Measurements from ENCODE around the gene CFAP92.

The CFAP92 gene

DNA sequence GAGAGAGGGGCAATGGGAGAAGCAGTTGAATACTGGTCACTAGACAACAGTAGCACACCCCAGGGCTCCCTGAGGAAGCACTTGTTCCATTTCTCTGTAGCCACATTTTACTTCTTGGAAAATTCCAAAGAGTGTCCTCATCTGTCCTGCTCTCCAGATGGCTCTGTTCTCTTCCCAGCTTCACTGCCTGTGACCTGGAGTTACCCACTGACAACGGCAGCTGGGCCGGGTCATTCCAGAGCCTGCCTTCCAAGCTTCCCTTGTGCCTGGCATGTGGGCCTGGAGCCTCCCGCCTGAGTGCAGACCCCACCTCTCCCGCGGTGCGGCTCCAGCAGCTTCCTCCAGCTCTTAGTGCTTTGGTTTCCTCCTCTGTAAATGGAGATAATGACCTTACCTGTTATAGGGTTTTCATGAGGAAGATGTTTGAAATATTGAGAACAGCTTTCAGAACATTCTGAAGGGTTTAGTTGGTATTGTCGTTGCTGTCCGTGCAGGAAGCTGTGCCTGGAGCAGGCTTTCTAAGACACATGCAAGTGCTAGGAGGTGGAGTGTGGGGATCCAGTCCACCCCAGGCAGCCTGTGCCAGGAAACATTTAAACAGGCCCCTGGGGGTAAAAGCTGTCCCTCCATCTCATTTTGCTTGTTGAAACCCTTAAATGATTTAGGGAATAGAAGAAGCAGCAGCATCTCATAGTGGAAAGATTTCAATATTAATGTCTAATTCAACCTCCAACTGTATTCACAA, 32.0 kb upstream of the CFAP92 start:
- no peak for DNase-seq

DNA sequence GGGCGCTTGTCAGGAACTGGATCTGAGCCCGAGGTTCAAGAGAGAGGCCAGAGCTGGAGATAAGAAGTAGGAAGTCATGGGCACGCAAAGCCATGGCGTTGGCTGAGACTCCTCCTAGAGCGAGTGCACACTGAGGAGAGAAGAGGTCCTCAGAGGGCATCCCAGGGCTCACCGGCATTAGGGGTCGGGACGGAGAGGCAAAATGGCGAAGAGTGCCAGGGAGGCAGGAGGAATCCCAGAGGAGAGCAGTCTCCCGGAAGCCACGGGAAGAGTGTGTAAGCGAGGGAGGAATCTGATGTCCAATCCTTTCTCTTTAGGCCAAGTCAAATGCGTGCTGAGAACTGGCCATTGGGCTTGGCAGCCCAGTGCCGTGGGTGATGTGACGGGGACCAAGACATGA, 31.2 kb upstream of the CFAP92 start:
- no peak for DNase-seq

DNA sequence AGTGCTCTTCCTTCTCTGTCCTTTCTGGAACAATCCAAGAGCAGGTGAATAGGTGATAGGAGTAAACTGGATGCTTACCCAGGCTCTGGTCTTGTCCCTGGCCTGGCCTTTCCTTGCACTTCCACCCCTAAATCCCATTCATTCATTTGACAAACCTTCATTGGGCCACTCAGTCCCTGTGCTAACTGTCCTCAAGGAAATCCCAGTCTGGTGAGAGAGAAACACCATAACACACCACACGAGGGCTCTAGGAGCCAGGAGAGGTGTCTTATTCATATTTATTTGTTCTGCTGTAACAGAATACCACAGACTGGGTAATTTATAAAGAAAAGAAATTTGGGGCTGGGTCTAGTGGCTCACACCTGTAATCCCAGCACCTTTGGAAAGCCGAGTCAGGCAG, 30.0 kb upstream of the CFAP92 start:
- peak; percentile 47 for DNase-seq

DNA sequence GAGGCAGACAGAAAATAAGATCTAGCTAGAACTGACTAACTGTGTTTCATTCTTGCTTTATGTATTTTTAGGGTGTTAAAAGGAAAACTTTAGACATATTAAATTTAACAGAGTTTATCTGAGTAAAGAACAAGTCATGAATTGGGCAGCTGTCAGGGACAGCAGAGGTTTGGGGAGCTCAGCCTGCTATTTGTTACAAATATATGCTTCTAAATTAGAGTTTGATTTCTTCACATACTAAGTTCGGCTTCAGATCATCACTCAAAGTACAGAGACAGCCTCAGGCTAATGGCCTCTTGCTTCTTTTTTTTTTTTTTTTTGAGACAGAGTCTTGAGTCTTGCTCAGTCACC, 29.1 kb upstream of the CFAP92 start:
- no peak for DNase-seq

DNA sequence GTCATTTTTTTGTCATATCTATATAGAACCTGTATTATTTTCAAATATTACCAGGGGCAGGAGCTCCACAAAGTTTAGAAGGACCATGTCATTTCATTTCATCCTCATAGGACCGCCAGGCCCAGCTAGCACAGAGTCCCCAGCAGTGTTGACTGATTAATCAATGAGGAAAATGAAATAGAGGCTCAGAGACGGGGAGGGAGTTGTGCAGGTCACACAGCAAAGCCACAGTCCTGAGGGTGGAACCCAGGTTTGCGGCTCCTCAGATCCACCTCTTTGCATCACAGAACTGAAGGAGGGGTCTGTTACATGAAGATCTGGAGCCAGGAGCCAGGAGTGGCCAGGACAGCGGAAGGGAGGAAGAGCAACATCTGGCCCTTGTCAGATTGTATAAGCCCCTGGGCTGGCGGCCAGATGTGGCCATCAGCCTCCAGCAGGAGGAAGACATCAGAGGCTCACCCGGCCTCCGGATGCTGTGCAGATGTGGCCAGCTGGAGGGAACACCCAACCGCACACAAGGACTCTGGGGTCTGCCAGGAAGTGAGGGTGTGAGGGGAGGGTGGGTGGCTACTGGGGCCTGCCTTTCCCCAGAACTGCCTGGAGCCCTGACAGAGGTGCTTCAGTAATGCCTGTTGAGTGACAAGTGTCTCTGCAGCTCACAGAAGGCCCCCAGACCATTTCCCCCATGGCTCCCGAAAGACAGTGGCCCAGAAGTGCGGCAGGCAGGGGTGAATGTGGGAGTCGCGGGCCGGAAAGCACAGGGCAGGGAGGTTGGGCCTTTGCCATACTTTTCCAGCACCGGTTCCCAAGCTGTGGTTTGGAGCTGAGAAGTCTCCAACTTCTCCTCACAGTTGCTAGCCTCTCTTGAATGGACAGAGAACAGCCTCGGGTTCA, 28.5 kb upstream of the CFAP92 start:
- no peak for DNase-seq

DNA sequence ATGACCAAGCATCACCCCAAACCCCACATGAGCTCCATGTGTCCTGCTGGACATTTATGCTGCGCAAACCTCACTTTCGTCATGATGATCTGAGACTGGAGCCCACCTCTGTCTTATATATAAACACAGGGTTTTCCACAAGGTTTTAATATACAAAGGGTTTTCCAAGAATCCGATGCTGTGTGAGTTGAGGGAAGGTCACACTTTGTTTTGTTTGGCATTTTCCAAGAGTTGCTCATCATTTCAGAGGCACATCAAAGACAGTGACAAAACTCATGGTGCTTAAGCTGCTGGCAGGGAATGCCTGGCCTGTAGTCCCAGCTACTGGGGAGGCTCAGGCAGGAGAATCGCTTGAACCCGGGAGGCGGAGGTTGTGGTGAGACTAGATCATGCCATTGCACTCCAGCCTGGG, 27.3 kb upstream of the CFAP92 start:
- no peak for DNase-seq

DNA sequence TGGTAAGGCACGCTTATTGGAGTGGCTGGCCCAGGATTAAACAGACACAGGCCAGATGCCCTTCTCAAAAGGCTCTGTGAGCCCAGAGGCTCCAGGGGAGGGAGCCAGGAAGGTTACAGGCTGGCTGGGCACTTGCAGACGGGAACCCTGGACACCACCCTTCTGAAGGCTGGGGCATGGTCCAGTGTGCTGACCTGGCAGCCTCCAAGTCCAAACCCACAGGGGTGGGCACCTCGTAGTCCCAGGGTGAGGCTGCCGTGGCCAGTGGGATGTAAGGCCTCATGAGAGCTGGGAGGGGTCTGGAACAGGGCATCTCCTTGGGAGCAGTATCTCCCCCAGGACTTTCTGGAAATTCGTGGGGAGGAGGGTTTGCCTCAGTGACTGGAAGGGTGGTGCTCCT, 26.8 kb upstream of the CFAP92 start:
- DNase-seq: no peak

DNA sequence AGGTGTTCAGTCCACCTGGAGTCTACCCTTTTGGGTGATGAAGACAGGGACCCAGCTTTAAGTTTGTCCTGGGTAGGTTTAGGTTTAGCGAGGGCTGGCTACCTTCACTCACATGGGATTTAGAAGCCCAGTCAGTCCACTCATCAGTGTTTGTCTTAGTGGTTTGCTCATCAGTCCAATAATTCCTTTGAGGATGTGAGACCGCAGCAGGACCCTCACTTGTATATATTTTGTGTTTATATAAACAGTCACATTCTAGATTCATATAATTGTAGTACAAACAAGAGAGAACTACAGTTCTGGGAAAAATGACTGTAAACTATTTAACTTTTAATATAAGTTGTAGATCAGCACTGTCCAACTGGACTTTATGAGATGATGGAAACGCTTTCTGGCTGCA, 25.4 kb upstream of the CFAP92 start:
- no peak for DNase-seq

DNA sequence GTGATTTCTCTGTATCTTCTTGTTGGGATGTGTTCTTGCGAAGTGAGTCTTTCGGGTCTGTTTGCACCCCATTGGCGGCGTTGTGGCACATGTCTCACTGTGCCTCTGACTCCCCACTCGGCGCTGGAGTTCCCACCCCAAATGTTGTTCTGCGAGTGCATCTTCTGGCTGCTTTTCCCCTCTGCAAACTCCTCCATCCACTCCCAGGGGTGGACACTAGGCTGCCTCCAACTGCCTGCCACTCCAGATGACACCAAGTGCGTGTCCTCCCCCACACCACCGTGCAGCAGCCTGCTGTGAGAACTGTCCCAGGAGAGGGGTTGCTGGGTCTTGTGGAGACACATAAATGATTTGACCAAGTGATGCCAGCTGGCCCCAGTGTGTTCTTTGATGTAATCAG, 24.9 kb upstream of the CFAP92 start:
- DNase-seq: no peak

DNA sequence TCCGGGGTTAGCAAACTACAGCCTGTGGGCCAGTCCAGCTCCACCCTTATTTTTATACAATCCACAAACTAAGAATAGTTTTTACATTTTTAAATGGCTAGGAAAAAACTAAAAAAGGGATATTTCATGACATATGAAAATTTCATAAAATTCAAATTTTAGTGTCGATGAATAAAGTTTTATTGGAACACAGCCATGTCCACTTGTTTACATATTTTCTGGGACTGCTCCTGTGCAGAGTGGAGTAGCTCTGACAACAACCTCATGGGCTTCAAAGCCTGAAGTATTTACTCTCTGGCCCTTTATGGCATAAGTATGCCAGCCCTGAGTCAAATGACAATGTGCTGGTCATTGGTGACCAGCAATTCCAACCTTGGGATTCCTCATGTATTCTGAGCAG, 24.4 kb upstream of the CFAP92 start:
- no peak for DNase-seq

DNA sequence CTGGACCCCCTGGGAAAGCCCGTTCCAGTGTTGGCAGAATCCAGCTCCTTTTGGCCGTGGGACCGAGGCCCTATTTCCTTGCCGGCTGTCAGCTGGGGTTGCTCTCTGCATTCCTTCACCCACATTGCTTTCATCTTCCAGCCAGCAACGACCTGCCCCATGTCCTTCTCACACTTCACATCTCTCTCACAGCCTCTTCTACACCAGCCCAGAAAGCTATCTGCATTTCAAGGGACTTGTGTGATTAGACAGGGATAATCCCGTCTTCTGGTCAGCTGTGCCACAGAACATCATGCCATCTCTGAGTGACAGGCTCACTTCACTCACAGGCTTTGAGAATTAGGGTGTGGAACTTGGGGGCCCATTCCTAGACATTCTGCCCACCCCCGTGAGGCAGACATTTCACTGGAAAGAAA, 23.6 kb upstream of the CFAP92 start:
- no peak for DNase-seq

DNA sequence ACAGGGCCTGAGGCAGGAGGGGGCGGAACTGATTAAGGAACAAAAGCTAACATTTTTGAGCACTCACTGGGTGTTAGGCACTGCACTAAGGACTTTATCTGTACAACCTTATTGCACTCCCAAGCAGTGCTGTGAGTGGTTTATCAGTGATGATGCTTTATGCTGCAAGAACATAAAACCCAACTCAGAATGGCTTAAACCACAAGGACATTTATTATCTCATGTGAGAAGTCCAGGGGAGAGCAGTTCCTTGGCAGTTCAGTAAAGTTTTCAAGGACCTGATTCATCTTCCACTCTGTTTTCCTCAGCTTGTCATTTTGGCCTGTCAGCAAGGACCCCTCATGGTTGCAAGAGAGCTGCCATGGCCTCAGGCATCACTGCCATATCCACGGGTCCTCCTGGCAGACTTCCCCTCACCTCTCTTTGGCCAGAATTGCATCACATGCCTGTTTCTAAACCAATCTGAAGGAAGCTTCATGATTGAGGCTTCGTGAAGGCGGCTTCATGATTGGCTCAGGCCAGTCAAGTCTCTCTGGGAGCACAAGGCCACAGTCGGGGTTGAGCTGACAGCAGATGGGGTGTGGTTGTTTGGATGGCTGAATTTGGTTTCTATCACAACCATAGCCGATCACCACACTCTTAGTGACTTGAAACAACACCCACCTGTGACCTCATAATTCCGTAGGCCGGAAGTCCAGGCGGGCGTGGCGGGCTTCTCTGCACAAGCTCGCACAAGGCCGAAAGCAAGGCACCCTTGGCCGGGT, 23.0 kb upstream of the CFAP92 start:
- DNase-seq: peak; percentile 90

DNA sequence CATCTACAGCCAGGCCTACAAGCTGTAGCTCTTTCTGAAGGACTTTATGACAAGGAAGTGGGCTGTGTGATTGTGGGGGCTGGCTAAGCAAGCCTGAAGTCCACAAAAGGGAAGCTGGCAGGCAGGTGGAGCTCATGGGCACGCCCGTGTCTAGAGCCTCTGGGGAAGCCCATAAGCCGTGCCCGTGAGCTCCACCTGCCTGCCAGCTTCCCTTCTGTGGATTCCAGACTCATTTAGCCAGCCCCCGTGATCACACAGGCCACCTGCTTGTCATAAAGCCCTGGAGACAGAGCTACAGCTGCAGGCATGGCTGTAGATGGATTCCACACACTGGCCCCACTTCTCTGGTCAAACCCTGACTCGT, 22.5 kb upstream of the CFAP92 start:
- DNase-seq: no peak

DNA sequence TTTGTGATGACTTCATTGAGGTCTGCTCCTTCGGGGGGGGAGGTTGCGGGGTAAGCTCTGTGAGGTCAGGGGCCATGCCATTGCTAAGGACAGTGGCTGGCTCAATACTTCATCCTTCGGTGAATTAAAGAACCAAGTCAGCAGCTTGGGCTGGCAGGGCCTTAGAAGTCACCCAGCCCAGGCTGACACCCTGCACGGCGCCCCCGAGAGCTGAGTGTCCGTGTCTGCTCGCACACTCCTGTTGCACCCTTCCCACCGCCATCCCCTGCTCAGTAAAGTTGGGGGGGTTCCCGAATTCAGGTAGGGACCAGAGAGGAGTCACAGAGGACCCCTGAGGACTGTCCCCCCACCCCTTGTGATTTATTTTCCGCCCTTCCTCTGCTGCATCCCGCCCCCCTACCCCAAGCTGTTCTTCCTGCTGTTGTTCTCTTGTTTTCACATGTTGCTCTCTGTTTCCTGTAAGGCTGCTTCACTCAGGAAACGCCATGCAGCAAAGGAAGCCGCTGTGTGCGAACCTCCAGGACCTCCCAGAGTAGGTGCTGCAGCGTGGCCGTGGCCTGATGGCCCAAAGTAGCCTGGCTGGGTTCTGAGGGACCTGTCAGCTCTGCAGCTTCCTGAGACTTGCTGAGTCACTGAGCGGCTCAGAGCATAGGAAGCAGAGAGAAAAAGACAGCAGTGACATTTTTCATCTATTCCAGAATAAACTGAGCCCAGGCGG, 21.7 kb upstream of the CFAP92 start:
- DNase-seq: peak; percentile 45

DNA sequence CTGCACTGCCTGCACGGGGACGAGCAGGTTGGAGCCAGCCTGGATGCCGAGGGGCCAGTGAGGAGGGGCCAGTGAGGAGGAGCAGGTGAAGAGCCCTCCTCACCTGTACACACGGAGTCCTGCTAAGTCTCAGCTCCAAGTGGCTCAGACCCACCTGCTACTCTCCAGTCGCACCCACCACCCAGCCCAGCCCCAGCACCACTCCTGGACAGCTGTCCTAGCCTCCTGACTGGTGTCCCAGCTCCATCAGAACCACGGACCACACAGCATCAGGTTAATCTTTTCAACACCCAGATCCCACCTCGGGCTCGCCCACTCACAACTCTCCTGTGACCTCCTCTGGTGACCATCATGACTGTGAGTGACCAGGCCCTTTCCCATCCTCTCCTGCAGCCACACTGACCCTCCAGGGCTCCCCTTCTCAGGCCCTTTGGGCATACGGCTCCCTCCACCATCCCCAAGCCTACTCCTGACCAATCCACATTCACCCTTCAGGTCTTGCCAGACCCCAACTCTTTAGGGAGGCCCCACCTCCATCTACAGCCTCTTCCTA, 21.0 kb upstream of the CFAP92 start:
- DNase-seq: no peak

DNA sequence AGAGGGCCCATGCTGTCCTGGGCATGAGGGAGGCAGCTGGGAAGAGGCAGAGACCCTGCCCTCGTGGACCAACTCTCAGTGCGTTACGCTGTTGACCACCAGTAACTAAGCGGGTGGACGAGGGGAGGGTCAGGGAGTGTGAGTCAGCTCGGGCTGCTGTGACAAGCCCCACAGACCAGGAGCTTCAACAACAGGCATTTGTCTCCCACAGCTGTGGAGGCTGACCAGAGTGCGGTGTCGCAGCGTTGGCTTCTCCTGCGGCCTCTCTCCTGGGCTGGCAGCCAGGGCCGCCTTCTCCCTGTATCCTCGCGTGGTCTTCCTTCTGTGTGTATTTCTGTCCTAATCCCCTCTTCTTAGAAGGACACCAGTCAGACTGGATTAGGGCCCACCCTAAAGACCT, 20.3 kb upstream of the CFAP92 start:
- DNase-seq: no peak

DNA sequence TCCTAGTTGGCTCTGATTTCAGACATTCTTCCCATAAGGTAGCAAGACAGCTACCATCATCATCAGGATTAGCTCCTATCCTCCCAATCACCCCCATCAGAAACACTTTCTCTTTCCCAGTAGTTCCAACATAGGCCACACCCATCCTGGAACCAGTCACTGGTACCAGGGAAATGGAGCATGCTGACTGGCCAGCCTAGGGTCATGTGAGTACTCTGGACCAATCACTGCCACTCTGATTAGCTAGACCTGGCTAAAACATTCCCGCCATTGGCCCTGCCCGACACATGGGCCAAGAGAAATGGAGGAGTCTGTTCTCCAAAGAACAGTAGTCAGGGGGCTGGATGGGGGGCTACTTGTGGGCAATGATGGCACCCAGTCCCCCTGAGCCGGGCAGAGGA, 19.6 kb upstream of the CFAP92 start:
- no peak for DNase-seq

DNA sequence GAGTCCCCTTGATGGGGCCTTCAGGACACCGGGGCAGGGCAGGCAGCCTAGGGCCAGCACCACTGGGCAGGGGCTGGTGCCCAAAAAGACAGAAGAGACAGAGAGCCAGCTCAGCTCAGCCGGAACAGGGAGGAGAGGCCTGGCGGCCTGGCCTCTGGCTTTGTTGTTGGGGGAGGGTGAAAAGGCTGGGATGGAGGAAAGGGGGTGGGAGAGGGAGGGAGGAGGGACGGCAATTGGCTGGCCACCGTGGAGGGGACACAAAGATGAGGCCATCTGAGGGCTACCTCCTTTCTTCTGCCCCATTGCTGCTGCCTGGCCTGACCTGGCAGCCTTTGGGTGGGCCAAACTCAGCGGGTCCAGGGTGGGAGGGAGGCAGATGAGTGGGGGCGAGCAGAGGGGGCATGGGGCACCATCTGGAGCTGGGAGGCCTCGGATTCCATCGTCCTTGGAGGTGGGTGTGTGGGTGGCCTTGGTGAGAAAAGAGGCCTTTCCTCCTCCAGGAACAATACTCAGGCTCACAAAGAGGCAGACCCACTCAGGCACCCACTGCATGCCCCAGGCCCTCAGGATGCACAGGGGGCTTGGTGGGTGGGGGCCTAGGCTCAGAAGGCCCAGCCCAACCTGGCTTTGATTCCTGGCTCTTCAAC, 16.6 kb upstream of the CFAP92 start:
- no peak for DNase-seq

DNA sequence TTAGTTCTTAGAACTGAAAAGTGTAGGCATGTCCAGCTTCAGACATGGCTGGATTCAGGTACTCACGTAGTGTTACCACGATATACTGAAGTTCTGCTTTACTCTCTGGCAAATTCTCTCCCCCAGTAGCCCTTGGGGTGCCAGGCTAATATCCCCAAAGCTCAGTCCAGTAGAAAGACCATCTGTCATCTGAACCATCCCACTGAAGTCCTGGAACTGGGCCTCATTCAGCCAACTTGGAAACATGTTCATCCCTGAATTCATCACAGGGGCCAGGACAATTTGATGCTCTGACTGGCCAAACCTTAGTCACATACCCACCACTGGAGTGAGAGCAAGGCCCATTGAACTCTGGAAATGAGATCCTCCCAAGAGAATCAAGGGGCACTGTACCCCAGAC, 15.4 kb upstream of the CFAP92 start:
- DNase-seq: no peak

DNA sequence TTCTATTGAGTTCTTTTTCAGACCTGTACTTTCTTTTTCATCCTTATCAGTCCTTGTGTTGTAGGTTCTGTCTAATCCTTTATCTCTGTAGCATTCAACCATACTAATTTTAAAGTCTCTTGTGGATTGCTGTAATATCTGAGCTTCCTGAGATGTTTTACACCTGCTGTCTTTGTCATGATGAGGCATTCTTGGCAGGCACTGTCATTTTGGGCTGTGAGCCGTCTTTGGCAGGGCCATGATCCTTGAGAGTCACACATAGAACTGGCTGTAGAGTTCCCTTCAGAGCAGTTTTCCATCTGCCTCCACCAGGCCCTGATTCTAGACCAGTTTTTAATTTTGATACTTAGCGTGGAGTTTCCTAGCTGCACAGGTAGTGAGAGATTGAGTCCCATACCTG, 13.9 kb upstream of the CFAP92 start:
- DNase-seq: peak; percentile 15

DNA sequence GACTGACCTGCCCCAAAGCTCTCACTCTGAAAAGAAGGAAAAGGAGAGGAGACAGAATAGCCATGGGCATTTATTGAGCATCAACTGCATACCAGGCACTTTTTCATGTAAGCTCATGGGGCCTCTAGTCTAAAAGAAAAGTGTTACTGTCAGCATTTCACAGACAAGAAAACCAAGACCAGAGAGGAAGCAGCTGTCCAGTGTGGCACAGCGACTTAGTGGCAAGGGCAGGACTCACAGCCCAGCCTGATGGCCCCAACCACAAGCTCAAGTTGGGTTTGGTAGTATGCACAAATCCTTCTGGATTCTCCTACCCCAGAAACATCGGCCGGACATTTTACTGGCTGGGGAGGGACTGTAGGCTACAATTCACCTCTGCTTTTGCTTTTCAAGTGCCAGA, 13.0 kb upstream of the CFAP92 start:
- no peak for DNase-seq

All from OCI-M1 (cell line).